GM19035 (cell line): Measurements from ENCODE around the gene LIG1.
A peak's percentile ranks its signal among the peaks of the same experiment; 100 is the strongest.

Source experiments
- ATAC-seq: cut with Tn5 transposase; IDR thresholded peaks from one replicate; pipeline ENCODE4 v1.9.1; 2021; ENCODE audit not compliant: unreplicated experiment

Gene LIG1

DNA sequence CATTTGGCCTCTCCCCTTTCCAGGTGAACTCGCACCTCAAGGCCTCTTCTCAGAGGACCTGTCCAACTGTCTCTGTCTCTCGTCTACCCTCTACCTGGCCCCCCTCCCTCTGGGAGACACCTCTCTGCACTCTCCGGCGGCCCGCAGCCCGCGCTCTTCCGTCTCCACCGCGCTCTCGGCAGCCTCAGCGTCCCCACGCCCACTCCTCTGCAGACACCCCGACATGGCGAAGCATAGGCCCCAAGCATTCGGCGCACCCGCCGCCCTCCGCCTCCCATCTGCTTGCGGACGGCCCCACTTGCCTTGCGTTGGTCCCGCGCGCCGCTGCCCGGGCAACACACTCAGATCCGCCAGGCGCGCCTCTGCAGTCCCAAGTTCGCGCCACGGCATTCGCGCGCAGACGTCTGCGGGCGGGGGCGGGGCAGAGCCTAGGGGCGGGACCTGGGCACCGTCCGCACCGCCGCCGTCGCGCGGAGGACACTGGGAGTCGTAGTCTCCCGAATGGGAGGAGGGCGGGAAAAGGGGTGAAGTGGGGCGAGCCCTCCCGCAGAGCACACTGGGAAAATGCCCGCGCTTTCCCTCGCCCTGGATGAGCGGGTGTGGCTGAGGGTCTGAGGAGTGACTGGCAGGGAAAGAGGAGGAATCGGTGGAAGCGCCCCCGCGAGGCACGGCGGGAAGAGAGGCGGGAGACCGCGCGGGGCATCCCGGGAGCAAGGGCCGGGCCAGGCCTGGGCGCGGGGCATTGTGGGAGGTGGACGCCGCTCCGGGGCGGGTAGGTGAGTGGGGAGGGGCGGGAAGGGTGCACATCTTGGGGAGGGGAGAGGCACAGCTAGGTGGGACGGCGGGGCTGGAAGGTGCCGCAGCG is at the start of gene LIG1, which contains the start of gene ZSWIM9:
Gene LIG1, minus strand, starts transcription at position 406 of the 865 bp plus-strand sequence. CDS start 4,778 bp downstream, outside the sequence.
Gene ZSWIM9, plus strand, starts transcription at position 742 of the 865 bp plus-strand sequence. CDS start 1,123 bp downstream, outside the sequence.
- ATAC-seq = peak; percentile 79

DNA sequence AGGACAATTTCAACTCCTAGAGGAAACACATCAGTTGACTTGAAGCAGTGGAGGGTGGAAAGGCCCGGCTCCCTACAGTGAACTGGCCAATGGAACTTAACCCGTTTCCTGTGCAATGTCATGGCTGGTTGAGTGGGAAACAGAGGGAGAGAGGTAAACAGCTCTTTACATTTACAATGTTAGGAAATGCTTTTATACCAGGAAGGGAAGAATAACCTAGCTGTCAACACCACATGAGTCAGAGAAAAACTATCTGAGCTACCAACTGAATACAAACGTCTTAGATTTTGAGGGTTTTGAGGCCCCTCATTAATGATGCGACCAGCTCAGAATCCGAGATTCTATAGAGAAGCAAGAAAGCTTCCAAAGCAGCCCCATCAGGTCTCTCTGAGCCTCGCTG is 48.9 kb upstream of the LIG1 start:
- ATAC-seq = no peak

DNA sequence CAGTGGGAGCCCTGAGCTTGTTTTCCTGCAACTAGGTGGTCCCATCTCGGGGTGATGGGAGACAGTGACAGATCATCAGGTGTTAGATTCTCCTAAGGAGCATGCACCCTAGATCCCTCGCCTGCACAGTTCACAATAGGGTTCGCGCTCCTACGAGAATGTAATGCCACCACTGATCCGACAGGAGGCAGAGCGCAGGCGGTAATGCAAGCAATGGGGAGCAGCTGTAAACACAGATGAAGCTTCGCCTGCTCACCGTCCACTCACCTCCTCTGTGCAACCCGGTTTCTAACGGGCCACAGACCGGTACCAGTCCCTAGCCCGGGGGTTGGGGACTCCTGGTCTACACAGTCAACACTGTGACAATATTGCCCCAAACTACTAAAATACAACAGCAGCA is 46.8 kb upstream of the LIG1 start:
- ATAC-seq = no peak

GRCh38 chr19:48213959-48214358 is 43.8 kb upstream of the LIG1 start:
- ATAC-seq = no peak

GRCh38 chr19:48210005-48210404 is 39.9 kb upstream of the LIG1 start:
- ATAC-seq = no peak

- ATAC-seq = no peak
Measured at GRCh38 chr19:48206397-48207093, 36.4 kb upstream of the LIG1 start.

- ATAC-seq = peak; percentile 91
Measured at GRCh38 chr19:48203794-48204628, 33.9 kb upstream of the LIG1 start.

DNA sequence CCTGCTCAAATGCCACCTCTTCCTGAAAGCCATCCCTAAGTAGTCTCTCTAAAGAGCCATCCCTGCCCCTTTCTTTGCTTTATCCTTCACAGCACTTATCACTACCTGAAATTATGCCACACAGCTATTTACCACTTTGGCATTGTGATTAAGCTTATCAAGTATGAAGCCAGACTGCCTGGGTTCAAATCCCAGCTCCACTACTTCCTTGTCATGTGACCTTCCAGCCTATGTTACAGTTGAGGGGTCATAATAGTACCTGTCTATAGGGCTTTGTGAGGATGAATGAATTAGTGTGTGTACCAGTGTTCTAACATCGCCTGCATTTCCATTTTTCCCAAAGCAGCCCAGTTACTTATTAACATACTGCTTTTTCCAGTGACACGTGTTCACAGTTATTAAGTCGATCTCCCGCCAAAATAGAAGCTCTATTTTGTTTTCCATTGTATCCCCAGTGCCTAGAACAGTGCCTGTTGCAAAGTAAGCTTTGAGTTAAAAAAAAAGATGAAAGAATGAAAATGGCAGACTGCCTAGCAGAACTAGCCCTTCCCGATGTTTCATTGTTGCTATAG is 33.2 kb upstream of the LIG1 start:
- no peak for ATAC-seq

- ATAC-seq = no peak
Measured at GRCh38 chr19:48196933-48197665, 27.0 kb upstream of the LIG1 start.

DNA sequence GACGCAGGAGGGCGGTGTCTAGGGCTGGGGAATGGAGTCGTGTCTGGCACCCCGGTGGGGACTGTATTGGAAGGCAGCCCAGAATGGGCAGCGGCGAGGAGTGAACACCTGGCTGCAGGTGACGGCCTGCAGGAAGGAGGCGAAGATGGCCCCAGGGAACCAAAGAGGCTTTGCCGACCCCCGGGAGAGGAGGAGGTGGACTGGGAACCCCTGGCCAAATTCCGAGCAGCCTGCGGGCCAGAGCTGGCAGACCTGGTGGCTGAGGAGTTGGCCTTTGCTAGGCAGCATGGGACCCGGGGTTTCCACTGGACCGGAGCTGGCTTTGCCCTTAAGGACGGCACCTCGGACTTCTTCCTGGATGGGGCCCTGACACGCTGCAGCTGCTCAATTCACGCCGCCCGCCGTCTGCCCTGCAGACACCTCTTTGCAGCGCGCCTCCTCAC is 26.2 kb upstream of the LIG1 start:
- ATAC-seq = no peak

DNA sequence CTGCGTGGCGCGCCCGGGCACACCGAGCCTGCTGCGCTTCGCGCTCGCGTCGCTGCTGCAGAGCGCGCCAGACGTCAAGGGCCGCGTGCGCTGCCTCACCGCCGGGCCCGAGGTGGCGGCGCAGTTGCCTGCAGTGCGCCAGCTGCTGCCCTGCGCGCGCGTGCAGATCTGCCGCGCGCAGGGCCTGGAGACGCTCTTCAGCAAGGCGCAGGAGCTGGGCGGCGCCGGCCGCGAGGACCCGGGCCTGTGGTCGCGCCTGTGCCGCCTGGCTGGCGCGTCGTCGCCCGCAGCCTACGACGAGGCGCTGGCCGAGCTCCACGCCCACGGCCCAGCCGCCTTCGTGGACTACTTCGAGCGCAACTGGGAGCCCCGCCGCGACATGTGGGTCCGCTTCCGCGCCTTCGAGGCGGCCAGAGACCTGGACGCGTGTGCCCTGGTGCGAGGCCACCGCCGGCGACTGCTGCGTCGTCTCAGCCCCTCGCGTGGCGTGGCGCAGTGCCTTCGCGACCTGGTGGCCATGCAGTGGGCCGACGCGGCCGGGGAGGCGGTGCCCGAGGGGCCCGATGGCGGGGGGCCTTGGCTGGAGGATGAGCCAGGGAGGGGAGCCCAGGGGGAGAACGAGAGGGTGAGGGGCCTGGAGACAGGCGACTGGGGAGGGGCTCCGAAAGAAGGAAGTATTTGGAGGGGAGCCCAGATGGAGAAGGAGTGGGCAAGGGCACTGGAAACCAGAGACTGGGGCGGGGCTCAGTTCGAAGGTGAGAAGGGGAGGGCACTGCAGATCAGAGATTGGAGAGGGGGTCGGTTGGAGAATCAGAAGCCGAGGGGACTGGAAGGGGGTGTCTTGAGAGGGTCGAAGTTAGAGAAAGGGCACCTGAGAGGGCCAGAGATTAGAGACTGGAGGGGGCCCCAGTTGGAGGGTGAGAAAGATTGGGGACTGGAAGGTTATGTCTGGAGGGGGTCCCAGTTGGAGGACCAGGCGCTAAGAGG is 25.0 kb upstream of the LIG1 start:
- ATAC-seq = no peak

- no peak for ATAC-seq
Measured at GRCh38 chr19:48194041-48194843, 24.1 kb upstream of the LIG1 start.

- ATAC-seq = no peak
Measured at GRCh38 chr19:48192750-48193149, 22.6 kb upstream of the LIG1 start.

DNA sequence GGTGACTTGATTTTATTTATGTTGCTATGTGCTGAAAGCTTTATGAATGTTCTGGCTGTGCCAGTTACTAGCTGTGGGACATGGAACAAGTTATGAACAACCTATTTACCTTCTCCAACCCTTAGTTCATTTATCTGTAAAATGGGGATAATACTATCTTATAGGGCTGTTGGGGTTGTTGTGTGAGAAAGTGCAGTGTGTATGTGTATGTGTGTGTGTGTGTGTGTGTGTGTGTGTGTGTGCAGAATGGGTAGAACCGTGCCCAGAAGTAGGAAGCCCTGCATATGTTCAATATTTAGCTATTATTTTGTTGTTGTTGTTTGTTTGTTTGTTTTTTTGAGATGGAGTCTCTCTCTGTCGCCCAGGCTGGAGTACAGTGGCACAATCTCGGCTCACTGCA is 20.7 kb upstream of the LIG1 start:
- no peak for ATAC-seq

DNA sequence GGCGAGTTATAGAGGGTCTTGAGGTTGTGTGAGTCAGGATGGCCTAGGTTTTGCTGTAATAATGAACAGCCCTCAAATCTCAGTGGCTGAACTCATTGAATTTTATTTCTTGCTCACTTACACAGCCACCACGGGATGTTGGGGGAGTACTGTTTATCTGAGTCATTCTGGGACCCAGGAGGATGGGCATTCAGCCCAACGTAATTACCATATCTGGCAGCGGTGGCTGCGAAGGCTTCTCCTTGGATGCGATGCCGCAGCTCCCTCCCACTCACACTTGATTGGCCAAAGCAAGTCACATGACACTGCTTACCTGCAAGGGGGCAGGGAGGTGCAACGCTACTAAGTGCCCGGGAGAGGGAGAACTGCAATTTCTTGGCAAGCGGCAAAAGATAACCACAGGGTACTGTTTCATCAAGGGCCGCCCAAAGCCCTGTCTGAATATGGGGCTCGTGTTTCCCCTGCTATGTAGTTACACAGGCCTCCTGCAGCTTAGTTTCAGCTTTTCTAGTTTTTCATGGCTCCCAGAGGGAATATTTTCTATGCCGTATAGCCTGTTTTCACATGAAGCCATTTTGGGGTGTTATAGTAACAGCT is 20.2 kb upstream of the LIG1 start:
- no peak for ATAC-seq

DNA sequence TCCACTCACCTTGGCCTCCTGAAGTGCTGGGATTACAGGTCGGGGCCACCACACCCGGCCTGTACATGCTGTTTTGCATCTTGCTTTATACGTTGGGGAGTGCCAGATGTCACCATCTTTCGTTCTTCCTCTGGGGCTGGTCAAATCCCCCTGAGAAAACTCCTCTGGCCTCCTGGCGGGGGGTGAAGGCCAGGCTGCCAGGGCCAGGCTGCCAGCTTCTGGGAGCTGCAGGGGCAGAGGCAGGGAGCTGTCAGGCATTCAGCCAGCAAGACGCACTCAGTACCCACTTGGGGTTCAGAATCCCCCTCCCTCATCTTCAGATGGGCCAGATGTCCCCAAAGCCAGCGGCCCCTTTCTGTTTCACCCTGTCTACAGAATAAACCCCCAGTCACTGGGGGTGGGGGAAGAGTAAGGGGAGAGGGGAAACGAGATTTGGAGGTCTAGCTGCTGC is 16.4 kb upstream of the LIG1 start:
- no peak for ATAC-seq

GRCh38 chr19:48186015-48186414 is 15.9 kb upstream of the LIG1 start:
- ATAC-seq = no peak

DNA sequence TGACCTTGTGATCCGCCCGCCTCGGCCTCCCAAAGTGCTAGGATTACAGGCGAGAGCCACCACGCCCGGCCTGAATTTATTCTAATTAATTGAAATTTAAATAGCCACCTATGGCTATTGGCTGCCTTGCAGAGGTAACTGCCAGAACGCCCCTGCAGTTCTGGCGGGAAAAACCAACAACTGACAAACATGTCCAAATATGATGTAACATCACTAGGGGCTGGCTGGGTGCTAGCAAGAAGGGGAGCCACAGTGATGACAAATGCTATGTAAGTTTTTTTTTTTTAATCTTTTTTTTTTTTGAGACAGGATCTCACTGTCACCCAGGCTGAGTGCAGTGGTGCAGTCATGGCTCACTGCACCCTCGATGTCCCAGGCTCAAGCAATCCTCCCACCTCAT is 13.2 kb upstream of the LIG1 start:
- no peak for ATAC-seq
